NCI-H2196 treated with DMSO at 0.1 percent for 48 hours (cell line): ENCODE results near the gene KCTD19.

Source experiments
- DNase-seq: peaks from one replicate; lab custom pipeline; 2025; ENCODE audit not compliant: unreplicated experiment; lab: John Stamatoyannopoulos, UW

KCTD19 gene

GRCh38 chr16:67283826-67284555 lies 42.5 kb downstream of the KCTD19 start:
- DNase-seq: no peak

- no peak for DNase-seq
Measured at GRCh38 chr16:67283039-67283825, 43.3 kb downstream of the KCTD19 start.

GRCh38 chr16:67282447-67282805 lies 44.1 kb downstream of the KCTD19 start:
- no peak for DNase-seq

- no peak for DNase-seq
Measured at GRCh38 chr16:67281536-67282446, 44.8 kb downstream of the KCTD19 start.

DNA sequence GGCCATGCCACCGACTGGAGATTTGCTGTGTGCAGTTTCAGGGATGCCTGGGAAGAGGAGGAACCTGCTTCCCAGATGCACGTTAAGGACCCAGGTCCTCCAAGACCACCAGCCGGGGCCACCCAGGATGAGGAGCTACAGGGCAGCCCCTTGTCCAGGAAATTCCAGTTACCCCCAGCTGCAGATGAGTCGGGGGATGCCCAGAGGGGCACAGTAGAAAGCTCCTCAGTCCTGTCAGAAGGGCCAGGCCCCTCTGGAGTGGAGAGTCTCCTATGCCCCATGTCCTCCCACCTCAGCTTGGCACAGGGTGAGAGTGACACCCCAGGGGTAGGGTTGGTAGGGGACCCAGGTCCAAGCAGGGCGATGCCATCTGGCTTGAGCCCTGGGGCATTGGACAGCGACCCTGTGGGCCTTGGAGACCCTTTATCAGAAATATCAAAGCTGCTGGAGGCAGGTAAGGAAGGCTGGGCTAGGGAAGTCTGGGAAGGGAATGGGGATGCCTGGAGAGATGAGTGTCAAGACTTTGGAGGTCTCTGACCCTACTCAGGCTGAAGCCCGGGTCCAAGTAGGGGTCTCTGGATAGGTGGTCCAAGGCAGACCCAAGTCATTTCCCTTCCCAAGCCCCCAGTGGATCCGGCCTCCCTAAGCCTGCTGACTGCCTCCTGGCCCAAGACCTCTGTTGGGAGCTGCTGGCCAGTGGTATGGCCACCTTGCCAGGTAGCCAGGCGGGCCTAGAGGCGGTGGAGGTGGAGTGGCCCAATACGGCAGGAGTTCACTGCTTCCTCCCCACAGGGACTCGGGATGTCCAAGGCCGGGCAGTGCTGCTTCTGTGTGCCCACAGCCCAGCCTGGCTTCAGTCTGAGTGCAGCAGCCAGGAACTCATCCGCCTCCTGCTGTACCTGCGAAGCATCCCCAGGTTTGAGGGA lies 46.2 kb downstream of the KCTD19 start:
- DNase-seq: no peak

DNA sequence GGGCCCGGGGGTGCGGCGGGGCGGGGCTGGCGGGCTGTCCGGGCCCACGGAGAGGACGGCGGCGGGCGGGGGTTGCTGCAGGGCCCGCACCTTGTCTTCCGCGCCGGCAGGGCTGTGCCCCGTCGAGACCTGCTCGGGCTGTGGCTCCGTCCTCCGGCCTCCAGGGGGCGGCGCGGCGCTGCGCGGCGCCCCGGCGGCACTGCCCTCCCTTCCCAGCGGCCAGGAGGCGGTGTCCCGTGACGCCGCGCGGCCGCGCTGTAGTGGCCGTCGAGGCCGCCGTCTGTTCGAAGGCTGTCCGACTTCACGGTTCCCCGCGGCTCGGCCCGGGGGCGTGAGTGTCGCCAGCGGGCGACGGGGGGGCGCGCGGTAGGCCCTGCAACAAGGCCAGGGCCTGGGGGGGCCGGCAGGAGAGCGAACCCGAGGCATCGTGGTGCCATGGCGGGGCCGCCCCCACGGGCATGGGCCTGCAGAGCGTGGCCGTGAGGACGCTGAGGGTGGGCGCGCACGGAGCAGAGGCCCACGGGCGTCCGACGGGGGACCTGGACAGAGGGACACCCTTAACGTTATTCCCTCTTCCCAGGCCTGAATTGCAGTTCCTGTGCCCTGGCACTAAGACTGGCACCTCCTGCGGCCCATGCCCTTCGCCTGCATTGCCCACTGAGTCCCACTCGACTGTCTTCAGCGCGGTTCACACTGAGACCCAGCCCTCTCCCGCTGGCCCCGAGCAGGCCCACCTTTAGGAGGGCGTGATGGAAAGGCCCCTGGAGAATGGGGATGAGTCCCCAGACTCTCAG lies 47.0 kb downstream of the KCTD19 start, which contains the start of gene PLEKHG4:
TSS of gene PLEKHG4 (plus strand) at position 237 of the 794 bp plus-strand sequence. CDS start at position 750, 513 bp downstream.
- DNase-seq: peak; percentile 23

DNA sequence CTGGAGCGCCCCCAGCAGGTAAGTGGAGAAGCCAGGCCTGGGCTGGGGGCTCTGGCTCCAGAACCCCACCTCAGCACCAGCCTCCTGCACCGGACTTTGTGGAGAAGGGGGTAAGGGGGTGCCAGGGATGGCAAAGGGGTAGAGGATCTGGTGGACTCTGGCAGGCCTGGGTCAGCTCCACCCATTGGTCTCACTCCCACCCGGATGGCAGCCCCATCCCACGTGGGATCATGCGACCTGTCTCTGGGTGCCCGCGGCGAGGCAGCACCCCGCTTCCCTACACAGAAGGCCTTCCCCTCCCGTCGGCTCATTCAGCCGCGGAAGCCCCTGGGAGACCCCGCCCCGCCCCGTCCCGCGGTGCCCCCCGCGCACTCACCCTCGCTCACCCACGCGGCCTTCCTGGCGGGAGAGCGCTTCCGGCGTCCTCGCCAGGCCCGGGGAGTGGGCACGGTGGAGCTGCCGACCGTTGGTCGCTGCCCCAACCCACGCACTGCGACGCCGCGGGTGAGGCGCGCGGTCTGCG lies 47.7 kb downstream of the KCTD19 start:
- no peak for DNase-seq

GRCh38 chr16:67277999-67278772 lies 48.4 kb downstream of the KCTD19 start:
- DNase-seq: no peak

GRCh38 chr16:67277294-67277998 lies 49.1 kb downstream of the KCTD19 start:
- no peak for DNase-seq

DNA sequence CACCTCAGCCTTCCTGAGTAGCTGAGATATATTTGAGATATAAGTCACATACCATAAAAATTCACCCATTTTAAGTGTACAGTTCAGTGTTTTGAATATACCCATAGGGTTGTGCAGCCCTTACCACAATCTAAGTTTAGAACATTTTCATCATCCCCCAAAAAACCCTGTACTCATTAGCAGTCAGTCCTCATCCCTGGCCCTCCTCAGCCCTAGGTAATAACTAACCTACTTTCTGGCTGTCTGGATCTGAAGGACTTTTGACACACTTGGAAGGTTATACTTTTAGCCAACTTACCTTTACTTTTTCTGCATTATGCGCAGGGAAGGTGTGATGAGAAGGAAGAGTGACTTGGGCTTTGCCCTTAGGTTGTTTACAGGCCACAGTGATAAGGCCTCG lies 51.2 kb downstream of the KCTD19 start:
- no peak for DNase-seq

GRCh38 chr16:67271446-67271845 lies 55.1 kb downstream of the KCTD19 start:
- no peak for DNase-seq

DNA sequence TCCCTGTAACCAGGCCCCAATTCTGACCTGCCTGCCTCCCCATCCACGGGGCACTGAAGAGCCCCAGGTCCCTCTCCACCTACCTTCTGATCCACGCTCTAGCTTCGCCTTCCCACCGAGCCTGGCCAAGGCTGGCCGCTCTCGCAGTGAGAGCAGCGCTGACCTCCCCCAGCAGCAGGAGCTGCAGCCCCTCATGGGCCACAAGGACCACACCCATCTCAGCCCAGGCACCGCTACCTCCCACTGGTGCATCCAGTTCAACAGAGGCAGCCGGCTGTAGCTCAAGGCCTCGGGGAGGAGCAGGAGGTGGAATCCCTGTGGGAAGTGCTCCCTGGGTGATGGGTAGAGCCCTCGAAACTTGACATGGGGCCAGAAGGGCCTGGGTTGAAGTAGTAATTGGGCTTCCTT lies 55.6 kb downstream of the KCTD19 start:
- no peak for DNase-seq

DNA sequence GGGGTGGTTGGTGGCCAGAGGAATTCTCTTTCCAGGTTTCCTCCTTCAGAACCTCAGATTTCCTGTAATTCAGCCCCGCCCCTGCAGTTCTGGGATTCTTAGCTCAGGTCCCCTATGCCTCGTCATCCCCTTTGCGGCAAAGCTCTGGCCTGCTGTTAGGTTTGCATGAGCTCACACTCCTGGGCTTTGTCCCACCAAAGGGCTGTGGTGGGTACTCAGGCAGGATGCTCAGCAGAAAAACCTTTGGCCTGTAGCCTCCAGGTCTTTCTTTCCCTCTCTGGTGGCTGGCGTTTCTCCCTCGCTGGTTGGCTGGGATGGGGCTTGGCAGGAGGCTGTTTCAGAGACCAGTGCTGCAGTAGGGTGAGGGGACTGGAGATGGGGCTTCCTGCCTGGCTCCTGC lies 56.8 kb downstream of the KCTD19 start:
- no peak for DNase-seq

- DNase-seq: no peak
Measured at GRCh38 chr16:67268136-67268579, 58.4 kb downstream of the KCTD19 start.

- DNase-seq: no peak
Measured at GRCh38 chr16:67265834-67266233, 60.7 kb downstream of the KCTD19 start.

- no peak for DNase-seq
Measured at GRCh38 chr16:67264866-67265265, 61.7 kb downstream of the KCTD19 start.

GRCh38 chr16:67264277-67264676 lies 62.3 kb downstream of the KCTD19 start:
- no peak for DNase-seq

- DNase-seq: no peak
Measured at GRCh38 chr16:67263201-67263600, 63.3 kb downstream of the KCTD19 start.
